ENCODE measurements around the gene TACR1.
A peak's percentile ranks its signal among the peaks of the same experiment; 100 is the strongest.

DNA sequence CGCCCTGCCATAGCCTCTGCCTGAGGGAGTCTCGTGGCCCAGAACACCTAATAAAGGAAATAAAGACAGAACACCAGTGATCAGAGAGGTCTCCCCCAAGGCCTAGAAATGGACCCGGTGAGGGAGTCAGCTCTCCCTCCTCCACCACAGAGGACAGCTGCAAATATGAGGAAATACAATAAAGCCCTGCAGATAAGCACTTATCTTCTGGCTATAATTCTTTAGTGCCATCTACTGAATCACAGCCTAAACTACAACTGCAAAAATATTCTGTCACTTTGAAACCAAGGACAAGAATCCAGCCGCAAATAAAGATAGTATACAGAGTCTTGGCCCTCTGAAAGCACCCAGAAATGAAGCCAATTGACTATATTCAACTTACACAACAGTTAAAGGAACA lies 42.4 kb upstream of the TACR1 start:
- TF ChIP-seq CTCF (IDR thresholded peaks at IDR 0.05; ENCODE audit: low read length) (peak; percentile 69), EZH2 (optimal IDR thresholded peaks at IDR 0.05; ENCODE audit: low read depth, low read length) (no peak)
